HG03045 (cell line): ENCODE data around the gene PHF23.

Experiments
- ATAC-seq: cut with Tn5 transposase; IDR thresholded peaks from one replicate; pipeline ENCODE4 v1.9.1; 2021; ENCODE audit warnings: mild to moderate bottlenecking, moderate library complexity; ENCODE audit not compliant: unreplicated experiment

Gene PHF23

GRCh38 chr17:7207120-7208001, 31.9 kb downstream of the PHF23 start:
- no peak for ATAC-seq

GRCh38 chr17:7205561-7205960, 33.7 kb downstream of the PHF23 start:
- ATAC-seq: no peak

- ATAC-seq: peak; percentile 80
Observed at GRCh38 chr17:7204828-7205461, 34.3 kb downstream of the PHF23 start.

GRCh38 chr17:7204336-7204735, 34.9 kb downstream of the PHF23 start:
- ATAC-seq: no peak

- ATAC-seq: no peak
Observed at GRCh38 chr17:7203391-7203790, 35.9 kb downstream of the PHF23 start.

- no peak for ATAC-seq
Observed at GRCh38 chr17:7196651-7197401, 42.4 kb downstream of the PHF23 start.

GRCh38 chr17:7195971-7196370, 43.3 kb downstream of the PHF23 start:
- ATAC-seq: no peak

GRCh38 chr17:7192271-7192937, 46.9 kb downstream of the PHF23 start:
- no peak for ATAC-seq

- ATAC-seq: no peak
Observed at GRCh38 chr17:7191571-7192270, 47.5 kb downstream of the PHF23 start.

- no peak for ATAC-seq
Observed at GRCh38 chr17:7191069-7191468, 48.2 kb downstream of the PHF23 start.

- no peak for ATAC-seq
Observed at GRCh38 chr17:7190276-7190917, 48.9 kb downstream of the PHF23 start.

GRCh38 chr17:7186241-7186640, 53.0 kb downstream of the PHF23 start:
- ATAC-seq: no peak
